HPDE6-E6E7 (cell line): ENCODE measurements around the gene ECHDC1.
A peak's percentile ranks its signal among the peaks of the same experiment; 100 is the strongest.
"Not testable (repeated sequence)": the region's sequence is repeated elsewhere in the genome, so short reads cannot be mapped to it uniquely, and the experiment has no call there.

Experiments used
- DNase-seq: peaks from one replicate; pipeline ENCODE4 v3.0.0; 2011; ENCODE audit warnings: missing footprints; ENCODE audit errors: extremely low spot score

Gene ECHDC1

GRCh38 chr6:127342296-127342945 lies 988 bp downstream of the ECHDC1 start:
- no peak for DNase-seq

DNA sequence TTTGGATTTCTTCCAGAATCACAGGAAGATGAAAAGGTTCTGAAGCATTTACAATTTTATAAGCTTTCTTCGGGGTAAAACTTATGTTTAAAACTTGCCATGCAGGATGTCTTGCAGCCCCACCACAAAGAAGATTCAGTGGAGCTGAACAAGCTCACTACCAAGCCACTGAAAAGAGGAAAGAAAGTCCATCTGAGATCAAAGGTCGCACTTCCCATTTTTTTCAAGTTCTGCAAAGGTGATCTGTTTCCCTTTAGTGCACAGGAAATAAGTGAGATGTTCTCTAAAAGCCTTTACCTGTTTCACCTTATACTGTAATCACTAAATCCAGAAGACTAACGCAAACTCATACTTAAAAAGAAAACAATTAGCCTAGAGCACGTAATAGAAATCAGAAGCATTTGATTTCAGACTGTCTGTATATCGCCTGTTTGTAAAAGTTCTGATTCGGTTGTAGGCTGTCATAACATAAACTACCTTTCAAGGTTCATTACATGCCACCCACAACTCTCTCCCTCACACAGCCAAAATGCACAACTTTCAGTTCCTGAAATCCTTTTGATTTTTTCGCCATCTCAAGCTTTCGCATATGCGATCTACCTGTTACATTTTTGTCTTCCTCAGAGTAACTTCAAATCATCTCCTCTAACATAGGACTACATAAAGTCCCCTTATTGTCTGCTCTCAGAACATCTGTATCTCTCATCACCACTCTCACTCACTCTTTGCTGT lies 1.8 kb downstream of the ECHDC1 start:
- DNase-seq: no peak

- no peak for DNase-seq
Observed at GRCh38 chr6:127340171-127340570, 3.2 kb downstream of the ECHDC1 start.

- DNase-seq: no peak
Observed at GRCh38 chr6:127338936-127339335, 4.5 kb downstream of the ECHDC1 start.

DNA sequence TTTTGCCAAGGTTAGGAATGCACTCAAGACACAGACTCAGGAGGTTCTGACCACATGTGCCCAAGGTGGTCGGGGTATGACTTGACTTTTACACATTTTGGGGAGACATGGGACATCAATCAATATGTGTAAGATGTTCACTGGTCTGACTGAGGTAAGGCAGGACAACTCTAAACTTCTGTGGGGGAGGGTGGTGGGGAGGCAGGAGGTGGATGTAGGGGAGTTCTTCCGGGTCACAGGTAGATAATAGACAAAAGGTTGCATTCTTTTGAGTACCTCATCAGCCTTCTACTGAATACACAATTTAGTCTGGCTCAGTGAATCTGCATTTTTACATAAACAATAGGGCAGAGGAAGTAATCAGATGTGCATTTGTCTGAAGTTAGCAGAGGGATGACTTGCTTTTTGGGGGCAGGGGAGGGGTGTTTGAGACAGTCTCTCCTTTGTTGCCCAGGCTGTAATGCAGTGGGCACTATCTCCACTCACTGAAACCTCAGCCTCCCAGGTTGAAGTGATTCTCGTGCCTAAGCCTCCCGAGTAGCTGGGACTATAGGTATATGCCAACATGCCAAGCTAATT lies 10.9 kb downstream of the ECHDC1 start:
- no peak for DNase-seq

DNA sequence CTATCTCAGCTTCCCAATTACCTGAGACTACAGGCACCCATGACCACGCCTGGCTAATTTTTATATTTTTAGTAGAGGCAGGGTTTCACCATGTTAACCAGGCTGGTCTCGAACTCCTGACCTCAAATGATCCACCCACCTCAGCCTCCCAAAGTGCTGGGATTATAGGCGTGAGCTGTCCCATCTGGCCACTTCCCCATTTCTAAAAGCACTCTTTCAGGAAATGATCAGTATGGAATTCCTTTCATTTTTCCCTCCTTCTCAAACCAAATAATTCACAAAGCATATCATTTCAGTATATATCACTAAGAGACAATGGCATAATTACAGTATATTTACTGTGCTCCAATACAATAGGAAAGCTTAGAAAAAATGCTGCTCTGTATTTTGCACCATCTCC lies 12.2 kb downstream of the ECHDC1 start:
- not testable (repeated sequence) for DNase-seq

GRCh38 chr6:127328043-127328609 lies 15.3 kb downstream of the ECHDC1 start:
- DNase-seq: no peak

DNA sequence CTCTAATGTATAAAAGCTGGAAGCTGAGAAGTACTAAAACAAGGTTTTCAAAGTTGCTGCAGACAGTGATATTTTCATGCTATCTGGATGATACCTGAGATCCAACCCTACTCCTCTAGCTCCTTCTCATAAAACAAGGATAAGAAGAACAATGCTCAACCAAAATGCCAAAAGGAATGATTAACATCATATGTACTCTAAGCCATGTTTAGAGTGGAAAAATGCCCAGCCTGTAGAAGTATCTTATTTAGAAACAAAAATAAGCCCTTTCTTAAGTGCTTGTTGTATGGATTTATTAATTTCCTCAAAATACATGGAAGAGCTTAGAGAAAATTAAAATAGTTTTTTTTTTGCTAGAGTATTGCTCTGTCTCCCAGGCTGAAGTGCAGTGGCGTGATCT lies 23.7 kb downstream of the ECHDC1 start:
- no peak for DNase-seq

GRCh38 chr6:127317388-127318128 lies 25.9 kb downstream of the ECHDC1 start:
- DNase-seq: no peak

- DNase-seq: no peak
Observed at GRCh38 chr6:127305741-127306140, 37.7 kb downstream of the ECHDC1 start.

DNA sequence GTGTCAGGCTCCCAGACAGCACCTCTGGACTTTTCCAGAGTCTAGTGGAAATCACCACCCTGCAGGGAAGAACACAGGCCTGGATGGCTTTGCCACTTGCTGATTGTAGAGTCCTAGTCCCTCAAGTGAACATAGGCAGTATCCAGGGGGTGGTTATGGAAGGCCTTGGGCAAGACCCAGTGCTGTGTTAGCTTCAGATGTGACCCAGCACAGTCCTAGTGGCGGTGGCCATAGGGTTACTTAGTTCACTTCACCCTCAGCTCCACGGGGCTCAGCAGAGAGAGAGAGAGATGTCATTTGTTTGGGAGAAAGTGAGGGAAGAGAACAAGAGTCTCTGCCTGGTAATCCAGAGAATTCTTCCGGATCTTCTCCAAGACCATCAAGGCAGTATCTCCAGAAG lies 39.5 kb downstream of the ECHDC1 start:
- DNase-seq: no peak

GRCh38 chr6:127302728-127303660 lies 40.4 kb downstream of the ECHDC1 start:
- peak; percentile 21 for DNase-seq

GRCh38 chr6:127301199-127301700 lies 42.2 kb downstream of the ECHDC1 start:
- no peak for DNase-seq

GRCh38 chr6:127300411-127300810 lies 43.0 kb downstream of the ECHDC1 start:
- no peak for DNase-seq

GRCh38 chr6:127299522-127300240 lies 43.7 kb downstream of the ECHDC1 start:
- no peak for DNase-seq

DNA sequence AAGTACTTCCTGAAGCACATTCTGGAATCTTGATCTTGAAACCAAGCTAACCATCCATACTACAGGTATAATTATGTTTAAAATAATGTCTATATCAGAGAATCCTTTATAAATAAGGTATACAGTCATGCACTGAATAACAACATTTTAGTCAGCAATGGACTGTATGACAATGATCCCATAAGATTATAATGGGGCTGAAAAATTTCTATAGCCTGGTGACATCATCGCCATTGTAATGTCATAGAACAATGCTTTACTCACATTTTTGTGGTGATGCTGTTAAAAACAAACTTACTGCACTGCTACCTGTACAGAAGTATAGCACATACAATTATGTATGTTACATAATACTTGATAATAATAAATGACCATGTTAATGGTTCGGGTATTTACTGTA lies 44.9 kb downstream of the ECHDC1 start:
- no peak for DNase-seq

GRCh38 chr6:127297502-127298070 lies 45.8 kb downstream of the ECHDC1 start:
- no peak for DNase-seq

DNA sequence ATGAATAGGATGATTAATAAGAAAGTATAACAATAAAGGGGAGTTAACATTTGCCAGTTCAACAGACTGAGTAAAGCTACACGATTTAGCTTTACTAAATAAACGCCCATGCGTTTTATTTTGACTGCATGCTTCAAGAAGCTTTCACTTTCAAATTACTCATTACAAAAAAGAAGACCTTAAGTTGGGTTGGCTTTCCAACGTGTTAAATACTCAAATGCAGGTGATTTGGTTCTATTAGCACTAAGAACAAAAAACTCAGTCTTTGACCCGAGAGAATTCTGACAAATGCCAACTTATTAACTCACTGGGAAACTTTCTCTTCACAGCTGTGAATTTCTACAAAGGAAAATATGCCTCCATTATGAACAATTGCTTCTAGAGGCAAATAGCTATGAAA lies 51.9 kb downstream of the ECHDC1 start:
- no peak for DNase-seq

DNA sequence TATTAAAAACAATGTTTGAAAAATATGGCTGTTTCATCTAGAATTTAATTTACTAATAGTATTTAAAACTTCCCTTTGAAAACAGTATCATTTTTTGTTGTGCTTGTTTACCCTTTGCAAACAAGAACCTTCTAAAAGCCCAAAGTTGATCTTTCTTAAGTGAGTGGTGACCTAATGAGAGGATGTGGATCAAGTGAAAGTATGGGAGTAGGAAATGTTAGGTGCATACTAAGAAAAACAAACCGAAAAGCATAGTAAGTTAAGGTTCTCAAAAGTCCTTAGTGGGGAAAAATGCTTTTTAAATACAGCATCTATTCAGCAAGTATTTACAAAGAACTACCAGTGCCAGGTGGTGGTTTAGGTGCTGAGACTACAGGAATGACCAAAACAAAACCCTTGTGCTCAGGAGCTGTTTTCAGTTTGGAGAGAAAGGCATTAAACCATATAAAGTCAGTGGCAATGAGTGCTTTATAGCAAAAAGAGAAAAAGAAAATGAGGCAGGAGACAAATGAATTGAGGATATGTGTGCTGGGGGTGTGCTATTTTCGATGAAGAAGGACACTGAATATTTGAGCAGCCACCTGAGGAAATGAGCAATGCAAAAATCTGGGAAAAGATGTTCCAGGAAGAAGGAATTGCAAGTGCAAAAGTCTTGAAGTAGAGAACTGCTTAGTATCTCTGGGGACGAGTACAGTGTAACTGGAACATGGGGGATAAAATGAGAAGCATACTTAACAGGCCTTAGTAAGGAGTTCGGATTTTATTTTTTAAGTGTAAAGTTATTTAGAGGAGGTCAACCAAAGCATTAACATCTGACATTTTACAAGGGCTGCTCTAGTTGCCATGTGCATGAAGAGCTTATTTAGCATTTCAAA lies 52.8 kb downstream of the ECHDC1 start:
- DNase-seq: no peak
